ENCODE measurements around the gene LBHD2.
A peak's percentile ranks its signal among the peaks of the same experiment; 100 is the strongest.

LBHD2 gene

DNA sequence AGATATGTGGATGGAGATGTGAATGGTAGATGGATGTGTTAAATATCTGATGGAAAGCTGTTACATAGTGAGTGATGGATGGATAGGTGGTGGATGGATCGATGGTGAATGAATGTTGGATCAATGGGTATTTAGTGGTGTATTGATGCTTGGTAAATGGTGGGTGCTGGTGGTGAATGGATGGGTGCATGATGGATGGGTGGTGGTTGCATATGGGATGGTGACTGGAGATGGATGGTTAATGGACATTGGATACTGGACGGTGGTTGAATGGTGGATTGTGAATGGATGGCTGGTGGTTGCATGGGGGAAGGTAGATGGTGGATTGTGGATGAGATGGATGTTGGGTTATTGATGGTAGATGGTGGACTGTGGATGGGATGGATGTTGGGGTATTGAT is 2.1 kb upstream of the LBHD2 start:
- H3K27ac ChIP-seq (ENCODE audit: low read length) = no peak overlapping the region
- 0 out of 2 replicates have a peak, but pooled peaks cover 3% of the 10 kb centered on the region for H3K27me3 ChIP-seq (ENCODE audit: low read depth, low read length)
- H3K36me3 ChIP-seq (replicated peaks; ENCODE audit: low read depth, low read length) = no peaks in the 10 kb centered on the region
- H2AFZ ChIP-seq (ENCODE audit: low read depth, low read length) = no peak overlapping the region
- H3K4me1 ChIP-seq (ENCODE audit: low read length) = peaks cover 8% of the 10 kb centered on the region; the same call in 1 of the 2 replicates
- TF ChIP-seq, protein P1, sequence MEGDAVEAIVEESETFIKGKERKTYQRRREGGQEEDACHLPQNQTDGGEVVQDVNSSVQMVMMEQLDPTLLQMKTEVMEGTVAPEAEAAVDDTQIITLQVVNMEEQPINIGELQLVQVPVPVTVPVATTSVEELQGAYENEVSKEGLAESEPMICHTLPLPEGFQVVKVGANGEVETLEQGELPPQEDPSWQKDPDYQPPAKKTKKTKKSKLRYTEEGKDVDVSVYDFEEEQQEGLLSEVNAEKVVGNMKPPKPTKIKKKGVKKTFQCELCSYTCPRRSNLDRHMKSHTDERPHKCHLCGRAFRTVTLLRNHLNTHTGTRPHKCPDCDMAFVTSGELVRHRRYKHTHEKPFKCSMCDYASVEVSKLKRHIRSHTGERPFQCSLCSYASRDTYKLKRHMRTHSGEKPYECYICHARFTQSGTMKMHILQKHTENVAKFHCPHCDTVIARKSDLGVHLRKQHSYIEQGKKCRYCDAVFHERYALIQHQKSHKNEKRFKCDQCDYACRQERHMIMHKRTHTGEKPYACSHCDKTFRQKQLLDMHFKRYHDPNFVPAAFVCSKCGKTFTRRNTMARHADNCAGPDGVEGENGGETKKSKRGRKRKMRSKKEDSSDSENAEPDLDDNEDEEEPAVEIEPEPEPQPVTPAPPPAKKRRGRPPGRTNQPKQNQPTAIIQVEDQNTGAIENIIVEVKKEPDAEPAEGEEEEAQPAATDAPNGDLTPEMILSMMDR (IDR thresholded peaks at IDR 0.05; ENCODE audit: low read depth, low read length) = no peak
- TF ChIP-seq EZH2phosphoT487 (IDR thresholded peaks at IDR 0.05; ENCODE audit: low read depth) = no peak
- H3K9ac ChIP-seq (ENCODE audit: low read length) = no peak overlapping the region
- H3K9me3 ChIP-seq (ENCODE audit: insufficient read depth, low read length) = no peaks in the 10 kb centered on the region
- no peaks in the 10 kb centered on the region for H4K20me1 ChIP-seq (ENCODE audit: insufficient read depth, low read length)
- no peaks in the 10 kb centered on the region for H3K79me2 ChIP-seq (ENCODE audit: low read length)
- H3K4me2 ChIP-seq (ENCODE audit: low read length) = no peak overlapping the region
- no peak overlapping the region for H3K4me3 ChIP-seq (ENCODE audit: low read length)

DNA sequence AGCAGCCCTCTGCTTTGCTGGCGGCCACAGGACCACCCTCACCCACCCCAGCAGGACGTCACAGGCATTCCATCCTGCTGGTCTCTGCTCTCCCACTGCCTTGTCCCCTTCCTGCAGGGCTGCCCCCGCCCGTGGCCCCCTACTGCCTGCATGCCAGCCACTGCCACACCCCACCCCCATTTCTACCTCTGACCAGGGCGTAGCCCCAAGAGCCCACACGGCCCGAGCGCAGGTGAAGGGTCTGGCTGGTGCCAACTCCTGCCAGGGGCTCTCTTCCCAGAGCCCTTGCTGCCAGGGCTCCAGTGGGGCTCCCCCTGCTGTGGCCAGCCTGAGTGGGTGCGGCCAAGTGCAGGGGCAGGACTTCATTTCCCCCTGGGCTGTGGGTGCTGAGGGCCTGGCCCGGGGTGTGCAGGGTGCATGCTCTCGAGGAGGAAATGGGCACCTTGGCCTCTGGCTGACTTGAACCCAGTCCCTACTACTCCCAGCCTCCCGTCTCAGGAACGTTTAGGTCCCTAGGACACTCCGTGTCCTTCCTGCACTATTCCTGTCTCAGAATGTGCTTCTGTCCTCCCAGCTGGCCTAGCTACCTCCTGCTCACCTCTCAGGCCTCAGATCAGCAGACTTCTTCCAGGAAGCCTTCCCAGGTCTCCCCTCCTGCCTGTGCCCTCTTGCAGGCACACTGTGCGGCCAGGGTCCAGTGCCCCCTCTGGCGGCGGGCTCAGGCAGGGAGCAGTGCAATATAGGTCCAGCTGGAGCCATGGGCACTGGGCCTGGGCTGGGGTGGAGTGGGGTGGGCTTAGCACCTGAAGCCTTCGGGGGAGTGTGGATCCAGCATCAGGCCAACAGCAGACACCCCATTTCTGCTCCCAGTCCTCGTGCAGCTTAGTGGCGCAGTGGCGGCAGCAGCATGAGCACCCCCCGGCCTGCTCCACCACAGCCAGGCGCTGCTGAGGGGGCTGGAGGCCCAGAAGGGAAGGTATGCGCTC is 1.4 kb downstream of the LBHD2 start:
- no peak overlapping the region for H3K9ac ChIP-seq (ENCODE audit: low read length)

DNA sequence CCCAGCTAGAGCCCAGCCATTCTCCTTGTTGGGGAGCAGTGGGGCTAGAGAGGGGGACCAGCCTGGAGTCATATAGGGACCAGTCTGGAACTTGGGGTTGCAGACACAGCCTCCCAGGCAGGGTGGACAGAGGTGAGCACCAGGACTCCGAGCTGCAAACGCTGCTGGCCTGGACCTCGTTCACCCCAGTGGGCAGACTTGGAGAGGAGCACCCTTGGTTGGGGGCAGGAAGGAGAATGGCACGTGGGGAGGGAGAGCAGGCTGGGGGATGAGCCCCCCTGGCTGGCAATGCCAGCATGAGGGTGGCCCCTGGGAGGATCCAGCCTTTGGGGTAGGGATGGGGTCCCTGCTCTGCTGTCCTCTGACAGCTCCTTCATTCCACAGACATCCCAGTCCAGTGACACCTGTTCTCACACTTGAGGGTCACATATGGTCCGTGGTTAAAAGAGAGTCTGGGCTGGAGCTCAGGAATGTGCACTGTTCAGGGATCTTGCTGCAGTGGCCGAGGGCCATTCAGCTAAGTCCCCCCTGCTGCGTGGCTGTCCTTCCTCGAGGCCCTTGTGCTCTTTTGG is 2.8 kb downstream of the LBHD2 start:
- Histone ChIP-seq H3K79me2 (ENCODE audit: low read length) (no peaks in the 10 kb centered on the region), H3K27me3 (ENCODE audit: low read depth, low read length) (0 out of 2 replicates have a peak, but pooled peaks cover 1% of the 10 kb centered on the region), H3K9me3 (ENCODE audit: insufficient read depth, low read length) (no peaks in the 10 kb centered on the region), H3K36me3 (replicated peaks; ENCODE audit: low read depth, low read length) (no peaks in the 10 kb centered on the region), H3K9ac (ENCODE audit: low read length) (no peak overlapping the region), H3K4me1 (ENCODE audit: low read length) (peaks cover 7% of the 10 kb centered on the region), H2AFZ (ENCODE audit: low read depth, low read length) (no peak overlapping the region), H4K20me1 (ENCODE audit: insufficient read depth, low read length) (no peaks in the 10 kb centered on the region), H3K27ac (ENCODE audit: low read length) (no peak overlapping the region), H3K4me3 (ENCODE audit: low read length) (no peak overlapping the region), H3K4me2 (ENCODE audit: low read length) (no peak overlapping the region)
- TF ChIP-seq, protein P1 (IDR thresholded peaks at IDR 0.05; ENCODE audit: low read depth, low read length) = no peak
- TF ChIP-seq EZH2phosphoT487 (IDR thresholded peaks at IDR 0.05; ENCODE audit: low read depth) = no peak

More for the DNA sequence above, 1.4 kb downstream of the LBHD2 start:
- Histone ChIP-seq H3K9me3 (ENCODE audit: insufficient read depth, low read length) (no peaks in the 10 kb centered on the region), H3K27me3 (ENCODE audit: low read depth, low read length) (0 out of 2 replicates have a peak, but pooled peaks cover 3% of the 10 kb centered on the region), H3K4me3 (ENCODE audit: low read length) (no peak overlapping the region), H2AFZ (ENCODE audit: low read depth, low read length) (no peak overlapping the region), H3K36me3 (replicated peaks; ENCODE audit: low read depth, low read length) (no peaks in the 10 kb centered on the region), H3K4me1 (ENCODE audit: low read length) (no peaks in the 10 kb centered on the region), H3K4me2 (ENCODE audit: low read length) (no peak overlapping the region), H3K27ac (ENCODE audit: low read length) (no peak overlapping the region), H4K20me1 (ENCODE audit: insufficient read depth, low read length) (no peaks in the 10 kb centered on the region), H3K79me2 (ENCODE audit: low read length) (no peaks in the 10 kb centered on the region)
- TF ChIP-seq, protein P1 (IDR thresholded peaks at IDR 0.05; ENCODE audit: low read depth, low read length) = peak; percentile 17
- TF ChIP-seq EZH2phosphoT487 (IDR thresholded peaks at IDR 0.05; ENCODE audit: low read depth) = no peak

DNA sequence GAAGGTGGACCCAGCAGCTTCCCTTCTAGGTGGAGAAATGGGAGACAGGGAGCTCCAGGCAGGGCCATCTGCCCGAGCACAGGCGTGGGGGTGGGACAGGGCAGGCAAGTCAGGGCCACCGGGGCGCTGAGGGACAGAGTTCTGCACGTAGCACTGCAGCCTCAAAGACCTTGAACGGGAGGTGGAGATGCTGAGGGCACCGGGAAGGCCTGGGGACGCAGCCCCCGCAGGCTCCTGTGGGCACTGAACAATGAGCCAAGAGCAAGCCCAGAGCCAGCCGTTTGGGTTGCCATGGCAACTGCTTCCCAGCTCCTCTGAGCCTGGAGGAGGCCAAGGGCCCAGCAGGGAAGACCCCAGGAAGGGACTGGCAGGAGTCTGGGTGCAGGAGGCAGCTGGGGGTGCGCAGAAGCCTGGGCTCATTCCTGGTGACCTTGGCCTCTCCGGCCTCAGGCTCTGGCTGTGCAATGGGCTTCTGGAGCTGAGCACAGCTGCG is 3.4 kb downstream of the LBHD2 start:
- Histone ChIP-seq H2AFZ (ENCODE audit: low read depth, low read length) (no peak overlapping the region), H3K4me2 (ENCODE audit: low read length) (no peak overlapping the region), H3K36me3 (replicated peaks; ENCODE audit: low read depth, low read length) (no peaks in the 10 kb centered on the region), H3K27ac (ENCODE audit: low read length) (no peak overlapping the region), H3K79me2 (ENCODE audit: low read length) (no peaks in the 10 kb centered on the region), H3K4me3 (ENCODE audit: low read length) (no peak overlapping the region), H3K27me3 (ENCODE audit: low read depth, low read length) (no peaks in the 10 kb centered on the region), H3K9me3 (ENCODE audit: insufficient read depth, low read length) (no peaks in the 10 kb centered on the region), H3K9ac (ENCODE audit: low read length) (no peak overlapping the region), H4K20me1 (ENCODE audit: insufficient read depth, low read length) (no peaks in the 10 kb centered on the region), H3K4me1 (ENCODE audit: low read length) (peaks cover 13% of the 10 kb centered on the region)
- TF ChIP-seq, protein P1 (IDR thresholded peaks at IDR 0.05; ENCODE audit: low read depth, low read length) = no peak
- TF ChIP-seq EZH2phosphoT487 (IDR thresholded peaks at IDR 0.05; ENCODE audit: low read depth) = no peak

Measured in OCI-LY3 (cell line).